Natural killer cell treated with Interleukin-12 subunit alpha and Interleukin-12 subunit beta and Interleukin-15 and Interleukin-18, amount 100 ng/mL, for 72 hours (primary cell): ENCODE measurements around the gene SLC39A5. TPM values are rescaled to one million over a fixed set of nuclear protein-coding genes. Genes with fewer than 3 reads are reported as not detected.
"Not testable (repeated sequence)": the region's sequence is repeated elsewhere in the genome, so short reads cannot be mapped to it uniquely, and the experiment has no call there.

ENCODE experiments used
- ATAC-seq, 2 donors: fragments of 150-1000 bp; cut with Tn5 transposase in 1 of 2; sonication (Bioruptor Pico), chemical (Tn5 transposase) in 1 of 2; 2 replicates each; pipeline ENCODE4 v1.10.0; 2021
- DNase-seq: peaks from one replicate; pipeline ENCODE4 v3.0.0; 2022; ENCODE audit warnings: low spot score
- H3K27ac Mint-ChIP-seq, 2 donors: 1 replicate in 1 of 2; 2 replicates in 1 of 2; pipeline ENCODE4 v1.8.0; 2022; ENCODE audit warnings: mixed read lengths in 2 of 2, mild to moderate bottlenecking in 1 of 2, moderate library complexity in 1 of 2
- H3K27me3 Mint-ChIP-seq, 2 donors: 1 replicate in 1 of 2; 2 replicates in 1 of 2; pipeline ENCODE4 v1.8.0; 2022; ENCODE audit warnings: mixed read lengths in 2 of 2
- H3K36me3 Mint-ChIP-seq: one replicate; pipeline ENCODE4 v1.8.0; 2022; ENCODE audit warnings: mixed read lengths
- H3K4me1 Mint-ChIP-seq, 2 donors: 1 replicate in 1 of 2; 2 replicates in 1 of 2; pipeline ENCODE4 v1.8.0; 2022; ENCODE audit warnings: low read depth in 2 of 2, mixed read lengths in 2 of 2, mild to moderate bottlenecking in 1 of 2
- H3K4me3 Mint-ChIP-seq: one replicate; pipeline ENCODE4 v1.8.0; 2022; ENCODE audit warnings: mixed read lengths
- H3K9me3 Mint-ChIP-seq: 2 replicates; pipeline ENCODE4 v1.8.0; 2022; ENCODE audit warnings: mixed read lengths
- total RNA-seq, 2 donors: library from RNA; stranded (reverse); gene quantifications; one replicate each; pipeline ENCODE4 v1.2.3, GENCODE V29; 2022

SLC39A5 gene
- 1 to 10 TPM in 1 of 2 donors, under 1 TPM in 1; 0.50 to 1.4 TPM for total RNA-seq

GRCh38 chr12:56229916-56230431 lies at the start of gene SLC39A5:
SLC39A5 (plus strand) TSS chr12:56230051; CDS start chr12:56231275, 1,224 bp downstream.
- no peaks in the 10 kb centered on the region for H3K9me3 Mint-ChIP-seq
- H3K27me3 Mint-ChIP-seq, result no peaks in the 10 kb centered on the region
- no peak within 1 kb of the TSS for H3K27ac Mint-ChIP-seq
- peaks cover 7 to 8% of the 10 kb centered on the region in 2 donors for H3K4me1 Mint-ChIP-seq
- H3K4me3 Mint-ChIP-seq, result no peak within 1 kb of the TSS
- no peaks in the 10 kb centered on the region for H3K36me3 Mint-ChIP-seq
- ATAC-seq (no peak), DNase-seq (no peak)

- peak overlapping the region; percentile 84 to 94 for H3K27ac Mint-ChIP-seq
- H3K9me3 Mint-ChIP-seq, result no peaks in the 10 kb centered on the region
- H3K4me1 Mint-ChIP-seq, result peaks cover 32 to 36% of the 10 kb centered on the region in 2 donors
- no peak for ATAC-seq
- peaks cover 19% of the 10 kb centered on the region for H3K36me3 Mint-ChIP-seq
- H3K27me3 Mint-ChIP-seq, result no peaks in the 10 kb centered on the region
- DNase-seq, result no peak
- H3K4me3 Mint-ChIP-seq, result peak overlapping the region; percentile 92
These were observed 42.9 kb upstream of the SLC39A5 start for GRCh38 chr12:56186957-56187356.

GRCh38 chr12:56188131-56188777 lies 41.6 kb upstream of the SLC39A5 start:
- no peak for ATAC-seq
- DNase-seq, result no peak
- Mint-ChIP-seq H3K4me3 (peak overlapping the region; percentile 92), H3K9me3 (no peaks in the 10 kb centered on the region), H3K4me1 (peaks cover 40 to 45% of the 10 kb centered on the region in 2 donors), H3K27ac (peak overlapping the region; percentile 84 to 94), H3K36me3 (peaks cover 19% of the 10 kb centered on the region), H3K27me3 (no peaks in the 10 kb centered on the region)

- Mint-ChIP-seq H3K4me1 (peaks cover 44 to 49% of the 10 kb centered on the region in 2 donors), H3K27ac (peak overlapping the region; percentile 84 to 94), H3K27me3 (no peaks in the 10 kb centered on the region), H3K36me3 (peaks cover 19% of the 10 kb centered on the region), H3K9me3 (no peaks in the 10 kb centered on the region), H3K4me3 (peak overlapping the region; percentile 92)
- peak in 1 of 2 donors; percentile 1 for ATAC-seq
- DNase-seq, result no peak
These were observed 41.1 kb upstream of the SLC39A5 start for GRCh38 chr12:56188778-56189098.

GRCh38 chr12:56189099-56189917 lies 40.5 kb upstream of the SLC39A5 start, which contains the start of gene SMARCC2:
SMARCC2 (minus strand) TSS chr12:56189483; CDS start chr12:56189461, 22 bp downstream.
- Mint-ChIP-seq H3K27me3 (no peaks in the 10 kb centered on the region), H3K9me3 (no peaks in the 10 kb centered on the region), H3K27ac (peak within 1 kb of the TSS; percentile 93 to 96), H3K4me3 (peak within 1 kb of the TSS; percentile 92), H3K36me3 (peaks cover 19% of the 10 kb centered on the region), H3K4me1 (peaks cover 44 to 49% of the 10 kb centered on the region in 2 donors)
- ATAC-seq (peak; percentile 94 to 96), DNase-seq (peak; percentile 89)

GRCh38 chr12:56189918-56190694 lies 39.7 kb upstream of the SLC39A5 start:
- H3K4me3 Mint-ChIP-seq, result peak overlapping the region; percentile 92
- peaks cover 44 to 49% of the 10 kb centered on the region in 2 donors for H3K4me1 Mint-ChIP-seq
- no peaks in the 10 kb centered on the region for H3K9me3 Mint-ChIP-seq
- peak; percentile 80 for DNase-seq
- H3K27ac Mint-ChIP-seq, result peak overlapping the region; percentile 93 to 96
- H3K36me3 Mint-ChIP-seq, result peaks cover 13% of the 10 kb centered on the region
- peak; percentile 59 to 63 for ATAC-seq
- no peaks in the 10 kb centered on the region for H3K27me3 Mint-ChIP-seq

GRCh38 chr12:56190695-56191155 lies 39.1 kb upstream of the SLC39A5 start:
- Mint-ChIP-seq H3K4me1 (peaks cover 44 to 48% of the 10 kb centered on the region in 2 donors), H3K36me3 (peaks cover 12% of the 10 kb centered on the region), H3K27me3 (no peaks in the 10 kb centered on the region), H3K27ac (peak overlapping the region; percentile 93 to 96), H3K4me3 (peak overlapping the region; percentile 92), H3K9me3 (no peaks in the 10 kb centered on the region)
- no peak for ATAC-seq
- no peak for DNase-seq

- DNase-seq (no peak), ATAC-seq (no peak)
- H3K36me3 Mint-ChIP-seq, result peaks cover 9% of the 10 kb centered on the region
- H3K4me3 Mint-ChIP-seq, result no peak overlapping the region
- peak overlapping the region; percentile 66 to 83 for H3K27ac Mint-ChIP-seq
- H3K9me3 Mint-ChIP-seq, result no peaks in the 10 kb centered on the region
- no peaks in the 10 kb centered on the region for H3K27me3 Mint-ChIP-seq
- peaks cover 38% of the 10 kb centered on the region in 2 donors for H3K4me1 Mint-ChIP-seq
These were observed 37.3 kb upstream of the SLC39A5 start for GRCh38 chr12:56192582-56192981.

GRCh38 chr12:56193025-56193578 lies 36.7 kb upstream of the SLC39A5 start:
- DNase-seq (peak; percentile 82), ATAC-seq (no peak)
- peaks cover 5% of the 10 kb centered on the region for H3K36me3 Mint-ChIP-seq
- H3K27me3 Mint-ChIP-seq, result no peaks in the 10 kb centered on the region
- no peaks in the 10 kb centered on the region for H3K9me3 Mint-ChIP-seq
- peak overlapping the region; percentile 66 to 83 for H3K27ac Mint-ChIP-seq
- H3K4me1 Mint-ChIP-seq, result peaks cover 32 to 33% of the 10 kb centered on the region in 2 donors
- no peak overlapping the region for H3K4me3 Mint-ChIP-seq

GRCh38 chr12:56196818-56197550 lies 32.9 kb upstream of the SLC39A5 start:
- not testable (repeated sequence) for H3K9me3 Mint-ChIP-seq, ATAC-seq, DNase-seq, H3K36me3 Mint-ChIP-seq, H3K4me3 Mint-ChIP-seq, H3K27ac Mint-ChIP-seq, H3K27me3 Mint-ChIP-seq
- H3K4me1 Mint-ChIP-seq, result peaks cover 12 to 13% of the 10 kb centered on the region in 2 donors

GRCh38 chr12:56197921-56198635 lies 31.8 kb upstream of the SLC39A5 start:
- Mint-ChIP-seq H3K27me3 (no peaks in the 10 kb centered on the region), H3K27ac (no peak overlapping the region), H3K4me1 (peaks cover 5 to 6% of the 10 kb centered on the region in 2 donors), H3K9me3 (no peaks in the 10 kb centered on the region), H3K4me3 (no peak overlapping the region), H3K36me3 (no peaks in the 10 kb centered on the region)
- DNase-seq, result no peak
- ATAC-seq, result no peak

GRCh38 chr12:56198836-56199235 lies 31.0 kb upstream of the SLC39A5 start:
- ATAC-seq, result no peak
- Mint-ChIP-seq H3K27me3 (no peaks in the 10 kb centered on the region), H3K4me1 (no peaks in the 10 kb centered on the region), H3K36me3 (no peaks in the 10 kb centered on the region), H3K27ac (no peak overlapping the region), H3K4me3 (no peak overlapping the region), H3K9me3 (no peaks in the 10 kb centered on the region)
- DNase-seq, result no peak
